ENCODE data around the gene ZNF892.
A peak's percentile ranks its signal among the peaks of the same experiment; 100 is the strongest.

ZNF892 gene

GRCh38 chr2:95165371-95166064 lies 41.8 kb upstream of the ZNF892 start, which contains the start of gene ZNF2 (continued):
- TF ChIP-seq, protein P1, sequence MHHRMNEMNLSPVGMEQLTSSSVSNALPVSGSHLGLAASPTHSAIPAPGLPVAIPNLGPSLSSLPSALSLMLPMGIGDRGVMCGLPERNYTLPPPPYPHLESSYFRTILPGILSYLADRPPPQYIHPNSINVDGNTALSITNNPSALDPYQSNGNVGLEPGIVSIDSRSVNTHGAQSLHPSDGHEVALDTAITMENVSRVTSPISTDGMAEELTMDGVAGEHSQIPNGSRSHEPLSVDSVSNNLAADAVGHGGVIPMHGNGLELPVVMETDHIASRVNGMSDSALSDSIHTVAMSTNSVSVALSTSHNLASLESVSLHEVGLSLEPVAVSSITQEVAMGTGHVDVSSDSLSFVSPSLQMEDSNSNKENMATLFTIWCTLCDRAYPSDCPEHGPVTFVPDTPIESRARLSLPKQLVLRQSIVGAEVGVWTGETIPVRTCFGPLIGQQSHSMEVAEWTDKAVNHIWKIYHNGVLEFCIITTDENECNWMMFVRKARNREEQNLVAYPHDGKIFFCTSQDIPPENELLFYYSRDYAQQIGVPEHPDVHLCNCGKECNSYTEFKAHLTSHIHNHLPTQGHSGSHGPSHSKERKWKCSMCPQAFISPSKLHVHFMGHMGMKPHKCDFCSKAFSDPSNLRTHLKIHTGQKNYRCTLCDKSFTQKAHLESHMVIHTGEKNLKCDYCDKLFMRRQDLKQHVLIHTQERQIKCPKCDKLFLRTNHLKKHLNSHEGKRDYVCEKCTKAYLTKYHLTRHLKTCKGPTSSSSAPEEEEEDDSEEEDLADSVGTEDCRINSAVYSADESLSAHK (tag by site-specific recombination; IDR thresholded peaks at IDR 0.05), result no peak; the same call in 1 of the 2 replicates
- no peak for TF ChIP-seq GLI4 (tag by site-specific recombination; IDR thresholded peaks at IDR 0.05)
- no peak for TF ChIP-seq ZNF621 (tag by site-specific recombination; IDR thresholded peaks at IDR 0.05)
- TF ChIP-seq, protein P2, sequence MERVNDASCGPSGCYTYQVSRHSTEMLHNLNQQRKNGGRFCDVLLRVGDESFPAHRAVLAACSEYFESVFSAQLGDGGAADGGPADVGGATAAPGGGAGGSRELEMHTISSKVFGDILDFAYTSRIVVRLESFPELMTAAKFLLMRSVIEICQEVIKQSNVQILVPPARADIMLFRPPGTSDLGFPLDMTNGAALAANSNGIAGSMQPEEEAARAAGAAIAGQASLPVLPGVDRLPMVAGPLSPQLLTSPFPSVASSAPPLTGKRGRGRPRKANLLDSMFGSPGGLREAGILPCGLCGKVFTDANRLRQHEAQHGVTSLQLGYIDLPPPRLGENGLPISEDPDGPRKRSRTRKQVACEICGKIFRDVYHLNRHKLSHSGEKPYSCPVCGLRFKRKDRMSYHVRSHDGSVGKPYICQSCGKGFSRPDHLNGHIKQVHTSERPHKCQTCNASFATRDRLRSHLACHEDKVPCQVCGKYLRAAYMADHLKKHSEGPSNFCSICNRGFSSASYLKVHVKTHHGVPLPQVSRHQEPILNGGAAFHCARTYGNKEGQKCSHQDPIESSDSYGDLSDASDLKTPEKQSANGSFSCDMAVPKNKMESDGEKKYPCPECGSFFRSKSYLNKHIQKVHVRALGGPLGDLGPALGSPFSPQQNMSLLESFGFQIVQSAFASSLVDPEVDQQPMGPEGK (tag by site-specific recombination; IDR thresholded peaks at IDR 0.05), result peak; percentile 30; the same call in 1 of the 2 replicates
- TF ChIP-seq ZNF629 (tag by site-specific recombination; IDR thresholded peaks at IDR 0.05), result peak; percentile 88
- TF ChIP-seq ZNF223 (tag by site-specific recombination; IDR thresholded peaks at IDR 0.05), result no peak
- TF ChIP-seq ZNF544 (tag by site-specific recombination; IDR thresholded peaks at IDR 0.05), result no peak
- peak; percentile 94 for TF ChIP-seq ZNF518A (tag by site-specific recombination; conservative IDR thresholded peaks at IDR 0.05; ENCODE audit: low read depth)
- TF ChIP-seq ZNF571 (tag by site-specific recombination; IDR thresholded peaks at IDR 0.05), result no peak
- peak; percentile 54 for TF ChIP-seq SP2 (tag by site-specific recombination; IDR thresholded peaks at IDR 0.05)
- no peak for TF ChIP-seq ZNF623 (tag by site-specific recombination; IDR thresholded peaks at IDR 0.05)
- no peak for TF ChIP-seq ZNF26 (tag by site-specific recombination; IDR thresholded peaks at IDR 0.05)
- no peak for TF ChIP-seq ZFP3 (tag by site-specific recombination; IDR thresholded peaks at IDR 0.05; ENCODE audit: low read depth)
- no peak for TF ChIP-seq ZNF362 (tag by site-specific recombination; IDR thresholded peaks at IDR 0.05)
- peak; percentile 87 for TF ChIP-seq ZNF335 (tag by site-specific recombination; conservative IDR thresholded peaks at IDR 0.05)
- no peak for TF ChIP-seq ZNF366 (tag by site-specific recombination; conservative IDR thresholded peaks at IDR 0.05)
- TF ChIP-seq, protein P3, sequence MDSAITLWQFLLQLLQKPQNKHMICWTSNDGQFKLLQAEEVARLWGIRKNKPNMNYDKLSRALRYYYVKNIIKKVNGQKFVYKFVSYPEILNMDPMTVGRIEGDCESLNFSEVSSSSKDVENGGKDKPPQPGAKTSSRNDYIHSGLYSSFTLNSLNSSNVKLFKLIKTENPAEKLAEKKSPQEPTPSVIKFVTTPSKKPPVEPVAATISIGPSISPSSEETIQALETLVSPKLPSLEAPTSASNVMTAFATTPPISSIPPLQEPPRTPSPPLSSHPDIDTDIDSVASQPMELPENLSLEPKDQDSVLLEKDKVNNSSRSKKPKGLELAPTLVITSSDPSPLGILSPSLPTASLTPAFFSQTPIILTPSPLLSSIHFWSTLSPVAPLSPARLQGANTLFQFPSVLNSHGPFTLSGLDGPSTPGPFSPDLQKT (IDR thresholded peaks at IDR 0.05; ENCODE audit: borderline replicate concordance, low read depth, low read length), result no peak; the same call in 1 of the 2 replicates
- TF ChIP-seq ZNF16 (tag by site-specific recombination; IDR thresholded peaks at IDR 0.05; ENCODE audit: low read depth), result no peak
- TF ChIP-seq ZNF341 (tag by site-specific recombination; IDR thresholded peaks at IDR 0.05; ENCODE audit: low read depth), result no peak
- peak; percentile 99 for TF ChIP-seq ZBTB17 (tag by site-specific recombination; IDR thresholded peaks at IDR 0.05)
- TF ChIP-seq PRDM10 (tag by site-specific recombination; IDR thresholded peaks at IDR 0.05), result peak; percentile 100
- no peak for TF ChIP-seq ZNF560 (tag by site-specific recombination; IDR thresholded peaks at IDR 0.05; ENCODE audit: borderline replicate concordance)
